Stomach (tissue), 9 donors: ENCODE measurements around the gene MYRIP. TPM values are rescaled to one million over a fixed set of nuclear protein-coding genes. Genes with fewer than 3 reads are reported as not detected.

Experiments
- DNase-seq, 2 donors: peaks; one replicate each; pipeline versions ENCODE4 v3.0.0 to v3.0.0-alpha.2; 2013 to 2019
- H3K27ac ChIP-seq, 5 donors: fragments of 200-600 bp in 4 of 5; sonication (generic) in 4 of 5; one replicate each; pipeline ENCODE4 v1.5.1; 2013 to 2019; ENCODE audit warnings: mild to moderate bottlenecking in 1 of 5, moderate library complexity in 1 of 5
- H3K27me3 ChIP-seq, 3 donors: fragments of 200-600 bp; sonication (generic); one replicate each; pipeline ENCODE4 v1.5.1; 2017 to 2019; ENCODE audit warnings: mixed run types in 1 of 3
- H3K36me3 ChIP-seq, 4 donors: fragments of 200-600 bp; sonication (generic); 1 replicate in 3 of 4; 2 replicates in 1 of 4; pipeline ENCODE4 v1.5.1; 2016 to 2019
- H3K4me1 ChIP-seq, 4 donors: fragments of 200-600 bp; sonication (generic); one replicate each; pipeline ENCODE4 v1.5.1; 2016 to 2019
- H3K4me3 ChIP-seq, 4 donors: fragments of 200-600 bp; sonication (generic) in 3 of 4; one replicate each; pipeline ENCODE4 v1.5.1; 2016 to 2019; ENCODE audit warnings: mild to moderate bottlenecking in 1 of 4
- H3K9me3 ChIP-seq, 4 donors: fragments of 200-600 bp; sonication (generic); one replicate each; pipeline ENCODE4 v1.5.1; 2016 to 2019
- EP300 ChIP-seq: sonication (generic); formaldehyde crosslinking; IDR thresholded peaks from one replicate; pipeline ENCODE4 v1.6.1; 2017; ENCODE audit warnings: antibody characterized with exemption
- POLR2A ChIP-seq, 4 donors: fragments of 450-650 bp; IDR thresholded peaks; one replicate each; pipeline ENCODE4 v1.6.1; 2016; ENCODE audit warnings: antibody characterized with exemption in 4 of 4, control low read depth in 2 of 4, mild to moderate bottlenecking in 1 of 4, moderate library complexity in 1 of 4
- POLR2AphosphoS5 ChIP-seq, 3 donors: sonication (generic); formaldehyde crosslinking; IDR thresholded peaks; one replicate each; pipeline ENCODE4 v1.6.1; 2016; ENCODE audit warnings: antibody characterized with exemption in 3 of 3
- WGBS, 5 donors: extraction: QIAGEN DNeasy Blood & Tissue Kit in 3 of 5; methylation state at CpG; one replicate each; pipeline versions ENCODE4 v1.1.5 to v1.1.7; 2013 to 2018; 5-methylcytosine and 5-hydroxymethylcytosine counted together
- intact Hi-C: fragments of 100-400 bp; cut with DNase I; formaldehyde crosslinking; loops from one replicate; pipeline ENCODE4 v1.15.1; 2023; ENCODE audit warnings: low total_unique reads
- polyA plus RNA-seq, 3 donors: library from polyadenylated mRNA; stranded (reverse); fragments of 200-250 nt; gene quantifications; one replicate each; pipeline ENCODE4 v1.2.3, GENCODE V29; 2013
- total RNA-seq, 5 donors: library from RNA; depleted of rRNA; stranded (reverse); fragments of >200 nt; gene quantifications; one replicate each; pipeline versions ENCODE4 v1.1.0 to v1.2.3, GENCODE V29; 2014 to 2016
- TF ChIP-seq, protein P1 (sequence below), 7 experiments: fragments of 450-650 bp in 4 of 7; fragments of 200-600 bp in 3 of 7; sonication (generic) in 3 of 7; IDR thresholded peaks; one replicate each; pipeline ENCODE4 v1.5.1; 2016 to 2019; ENCODE audit warnings: antibody characterized with exemption in 7 of 7, control low read depth in 2 of 7, mild to moderate bottlenecking in 1 of 7
- donor health status: healthy with polysubstance abuse.
- donor health status: Bipolar disorder and iron deficiency.
- donor health status: healthy.

The MYRIP gene
- total and polyA plus RNA-seq, 8 donors, result 1.8 to 20.6 (median 6.8) TPM

- Histone ChIP-seq H3K27me3 (no peaks in the 10 kb centered on the region), H3K4me1 (no peaks in the 10 kb centered on the region), H3K36me3 (no peaks in the 10 kb centered on the region), H3K4me3 (no peak overlapping the region), H3K9me3 (peaks cover 0 to 10% (median 0%) of the 10 kb centered on the region in 4 donors), H3K27ac (no peak overlapping the region)
- TF ChIP-seq EP300 (no peak), POLR2A (IDR thresholded peaks at IDR 0.05) (no peak), POLR2AphosphoS5 (IDR thresholded peaks at IDR 0.05) (no peak)
- TF ChIP-seq, protein P1, sequence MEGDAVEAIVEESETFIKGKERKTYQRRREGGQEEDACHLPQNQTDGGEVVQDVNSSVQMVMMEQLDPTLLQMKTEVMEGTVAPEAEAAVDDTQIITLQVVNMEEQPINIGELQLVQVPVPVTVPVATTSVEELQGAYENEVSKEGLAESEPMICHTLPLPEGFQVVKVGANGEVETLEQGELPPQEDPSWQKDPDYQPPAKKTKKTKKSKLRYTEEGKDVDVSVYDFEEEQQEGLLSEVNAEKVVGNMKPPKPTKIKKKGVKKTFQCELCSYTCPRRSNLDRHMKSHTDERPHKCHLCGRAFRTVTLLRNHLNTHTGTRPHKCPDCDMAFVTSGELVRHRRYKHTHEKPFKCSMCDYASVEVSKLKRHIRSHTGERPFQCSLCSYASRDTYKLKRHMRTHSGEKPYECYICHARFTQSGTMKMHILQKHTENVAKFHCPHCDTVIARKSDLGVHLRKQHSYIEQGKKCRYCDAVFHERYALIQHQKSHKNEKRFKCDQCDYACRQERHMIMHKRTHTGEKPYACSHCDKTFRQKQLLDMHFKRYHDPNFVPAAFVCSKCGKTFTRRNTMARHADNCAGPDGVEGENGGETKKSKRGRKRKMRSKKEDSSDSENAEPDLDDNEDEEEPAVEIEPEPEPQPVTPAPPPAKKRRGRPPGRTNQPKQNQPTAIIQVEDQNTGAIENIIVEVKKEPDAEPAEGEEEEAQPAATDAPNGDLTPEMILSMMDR (IDR thresholded peaks at IDR 0.05), result no peak
- DNase-seq, result no peak
- WGBS, 5 donors, result 56 to 84% (median 80%) methylated on average over 7 of the region's 7 CpGs
- intact Hi-C loops, result no loop called here
Measured at GRCh38 chr3:39839484-39839883, 30.1 kb downstream of the MYRIP start.

- TF ChIP-seq EP300, result no peak
- TF ChIP-seq, protein P1 (IDR thresholded peaks at IDR 0.05), result no peak
- TF ChIP-seq POLR2A (IDR thresholded peaks at IDR 0.05), result no peak
- no peak for DNase-seq
- intact Hi-C loops, result no loop called here
- 75 to 89% (median 86%) methylated on average over 1 of the region's 1 CpG for WGBS, 5 donors
- no peak overlapping the region for H3K27ac ChIP-seq
- H3K4me1 ChIP-seq, result no peaks in the 10 kb centered on the region
- no peaks in the 10 kb centered on the region for H3K27me3 ChIP-seq
- no peaks in the 10 kb centered on the region for H3K36me3 ChIP-seq
- H3K9me3 ChIP-seq, result no peaks in the 10 kb centered on the region
- H3K4me3 ChIP-seq, result no peak overlapping the region
Measured at GRCh38 chr3:39843440-39843839, 34.0 kb downstream of the MYRIP start.

GRCh38 chr3:39848365-39848764 is 39.0 kb downstream of the MYRIP start:
- Histone ChIP-seq H3K4me1 (peaks cover 0 to 15% (median 13%) of the 10 kb centered on the region in 4 donors), H3K27me3 (no peaks in the 10 kb centered on the region), H3K9me3 (no peaks in the 10 kb centered on the region), H3K4me3 (no peak overlapping the region), H3K36me3 (no peaks in the 10 kb centered on the region), H3K27ac (no peak overlapping the region)
- intact Hi-C loops, result no loop called here
- DNase-seq, result no peak
- TF ChIP-seq POLR2A (IDR thresholded peaks at IDR 0.05), result no peak

- no peak overlapping the region for H3K4me3 ChIP-seq
- no peaks in the 10 kb centered on the region for H3K27me3 ChIP-seq
- TF ChIP-seq, protein P1 (IDR thresholded peaks at IDR 0.05), result no peak
- TF ChIP-seq EP300 (no peak), POLR2AphosphoS5 (IDR thresholded peaks at IDR 0.05) (no peak), POLR2A (IDR thresholded peaks at IDR 0.05) (no peak)
- intact Hi-C loops, result no loop called here
- H3K9me3 ChIP-seq, result no peaks in the 10 kb centered on the region
- H3K4me1 ChIP-seq, result peaks cover 0 to 15% (median 13%) of the 10 kb centered on the region in 4 donors
- peak in 1 of 2 donors; percentile 4 for DNase-seq
- no peaks in the 10 kb centered on the region for H3K36me3 ChIP-seq
- peak overlapping the region in 4 of 5 donors; percentile 11 to 37 (median 20) for H3K27ac ChIP-seq
- 14 to 28% (median 24%) methylated on average over 3 of the region's 3 CpGs for WGBS, 5 donors
Measured at GRCh38 chr3:39849992-39850715, 40.7 kb downstream of the MYRIP start.

DNA sequence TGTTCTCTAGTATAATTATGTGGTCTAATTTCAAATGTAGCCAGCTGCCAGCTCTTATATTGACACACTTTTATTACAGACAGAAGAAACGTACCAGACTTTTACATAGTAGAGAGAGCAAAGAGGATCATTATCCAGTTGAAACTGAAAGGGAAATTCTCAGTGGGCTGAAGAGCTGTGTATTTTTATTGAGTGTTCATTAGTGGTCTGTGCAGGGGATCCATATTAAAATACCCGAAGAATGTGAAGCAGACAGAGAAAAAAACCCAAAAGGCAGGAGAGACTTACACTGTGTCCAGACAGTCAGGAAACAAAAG is 41.3 kb downstream of the MYRIP start:
- WGBS, 5 donors, result 24 to 37% (median 28%) methylated on average over 2 of the region's 2 CpGs
- Histone ChIP-seq H3K9me3 (no peaks in the 10 kb centered on the region), H3K4me3 (no peak overlapping the region), H3K4me1 (peaks cover 0 to 15% (median 13%) of the 10 kb centered on the region in 4 donors), H3K27ac (peak overlapping the region in 2 of 5 donors; percentile 11 to 26), H3K36me3 (no peaks in the 10 kb centered on the region), H3K27me3 (no peaks in the 10 kb centered on the region)
- TF ChIP-seq, protein P1 (IDR thresholded peaks at IDR 0.05), result no peak
- TF ChIP-seq EP300, result no peak
- no peak for TF ChIP-seq POLR2A (IDR thresholded peaks at IDR 0.05)
- TF ChIP-seq POLR2AphosphoS5 (IDR thresholded peaks at IDR 0.05), result no peak
- DNase-seq, result no peak
- intact Hi-C loops, result no loop called here
